ENCODE data around the gene SLC46A1. TPM values are rescaled to one million over a fixed set of nuclear protein-coding genes. Genes with fewer than 3 reads are reported as not detected.
"Not testable (repeated sequence)": the region's sequence is repeated elsewhere in the genome, so short reads cannot be mapped to it uniquely, and the experiment has no call there.

Gene SLC46A1
- polyA plus RNA-seq, result 100 to 1,000 TPM in 1 of 4 donors, 10 to 100 TPM in 3; 11.0 to 147 (median 60.8) TPM
- long read RNA-seq, donor 1, result 0 reads
- long read RNA-seq, donor 2, partial matches to known transcripts, result 0 of 3 reads
- long read RNA-seq, donor 2, other reads (novel, unspliced or antisense), result 0 of 3 reads
- long read RNA-seq, donor 3, transcript SLC46A1-209 (1 exons, 528 nt), result major isoform, 9 of 9 reads
- long read RNA-seq, donor 3, partial matches to known transcripts, result 0 of 9 reads
- long read RNA-seq, donor 3, other reads (novel, unspliced or antisense), result 0 of 9 reads
- long read RNA-seq, donor 4, partial matches to known transcripts, result 0 of 1 reads
- long read RNA-seq, donor 4, other reads (novel, unspliced or antisense), result 0 of 1 reads
- long read RNA-seq, donor 5, full-length matches to known transcripts, result 7 of 7 reads
- long read RNA-seq, donor 5, partial matches to known transcripts, result 0 of 7 reads
- long read RNA-seq, donor 5, other reads (novel, unspliced or antisense), result 0 of 7 reads
- long read RNA-seq, donor 6, full-length matches to known transcripts, result 8 of 8 reads
- long read RNA-seq, donor 6, partial matches to known transcripts, result 0 of 8 reads
- long read RNA-seq, donor 6, other reads (novel, unspliced or antisense), result 0 of 8 reads
- long read RNA-seq, donor 7, partial matches to known transcripts, result 0 of 5 reads
- long read RNA-seq, donor 7, other reads (novel, unspliced or antisense), result 0 of 5 reads
- long read RNA-seq, donor 8, result 0 reads
- long read RNA-seq, donor 9, partial matches to known transcripts, result 0 of 2 reads
- long read RNA-seq, donor 9, other reads (novel, unspliced or antisense), result 0 of 2 reads
- long read RNA-seq, donor 10, full-length matches to known transcripts, result 38 of 38 reads
- long read RNA-seq, donor 10, partial matches to known transcripts, result 0 of 38 reads
- long read RNA-seq, donor 10, other reads (novel, unspliced or antisense), result 0 of 38 reads

DNA sequence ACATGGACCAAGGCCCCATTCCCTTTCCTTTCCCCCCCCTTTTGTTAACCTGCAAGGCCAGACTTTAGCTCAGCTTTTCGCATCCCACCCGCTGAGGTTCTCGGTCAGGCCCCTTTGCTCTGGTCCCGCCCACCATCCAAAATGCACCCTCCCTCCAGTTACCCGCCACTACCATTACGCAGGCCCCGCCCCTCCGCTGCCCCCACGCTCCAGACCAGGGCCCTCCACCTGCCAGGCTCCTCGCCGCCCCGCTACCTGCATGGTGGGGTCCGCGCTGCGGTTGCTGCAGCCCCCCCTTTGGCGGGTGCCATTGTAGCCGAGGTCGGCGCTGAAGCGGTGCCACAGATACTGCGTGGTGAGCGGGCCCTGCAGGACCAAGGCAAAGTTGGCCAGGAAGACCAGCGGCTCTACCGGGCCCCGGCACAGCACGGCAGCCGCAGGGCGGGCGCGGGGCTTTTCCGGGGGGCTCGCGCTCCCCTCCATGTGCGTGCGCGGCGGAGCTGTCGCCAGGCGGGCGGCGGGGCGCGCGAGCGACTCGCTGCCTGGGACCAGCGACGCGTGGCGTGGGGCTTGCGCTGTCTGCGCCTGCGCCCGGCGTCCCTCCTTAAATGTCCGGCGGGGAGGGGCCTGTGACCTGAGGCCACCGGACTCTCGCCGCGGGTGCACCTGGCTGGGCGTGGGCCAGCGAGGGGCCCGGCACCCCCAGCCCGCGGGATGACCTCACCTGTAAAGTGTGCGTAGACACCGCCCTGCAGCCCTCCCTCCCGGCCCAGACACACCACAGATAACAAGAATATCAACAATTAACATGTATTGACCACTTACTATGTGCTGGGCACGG lies at the start of gene SLC46A1:
Gene SLC46A1 (minus strand): TSS at position 581 of the 841 bp plus-strand sequence. CDS start 98 bp downstream, at position 483.
- H3K36me3 ChIP-seq (ENCODE audit: control insufficient read depth in 3 of 3, insufficient read depth in 2 of 3, low read depth in 1 of 3, low read length in 3 of 3), result peaks cover 0 to 32% (median 0%) of the 10 kb centered on the region in 3 donors
- peaks cover 0 to 45% (median 3%) of the 10 kb centered on the region in 3 donors for H3K4me1 ChIP-seq (ENCODE audit: control insufficient read depth in 3 of 3, insufficient read depth in 2 of 3, low read depth in 1 of 3, low read length in 2 of 3)
- no peak for FAIRE-seq
- 0 to 2% (median 1%) methylated on average over 57 to 70 of the region's 70 CpGs for WGBS, 3 donors
- H3K4me3 ChIP-seq (ENCODE audit: low read depth in 1 of 3, low read length in 3 of 3), result peak within 1 kb of the TSS; percentile 40 to 80 (median 71)
- DNase-seq, result peak; percentile 81 to 82
- peak within 1 kb of the TSS in 2 of 3 donors; percentile 79 to 89 for H3K27ac ChIP-seq (ENCODE audit: low read depth in 1 of 3, low read length in 2 of 3)
- H3K27me3 ChIP-seq (ENCODE audit: control insufficient read depth in 3 of 3, insufficient read depth in 3 of 3, low read length in 3 of 3), result no peaks in the 10 kb centered on the region
- no peaks in the 10 kb centered on the region for H3K9me3 ChIP-seq (ENCODE audit: control insufficient read depth in 2 of 2, insufficient read depth in 1 of 2, low read depth in 1 of 2, low read length in 1 of 2)

GRCh38 chr17:28449859-28450258 lies 43.8 kb upstream of the SLC46A1 start:
- Histone ChIP-seq H3K27me3 (ENCODE audit: control insufficient read depth in 3 of 3, insufficient read depth in 3 of 3, low read length in 3 of 3) (peaks cover 0 to 3% (median 0%) of the 10 kb centered on the region in 3 donors), H3K27ac (ENCODE audit: low read depth in 1 of 3, low read length in 2 of 3) (no peak overlapping the region), H3K36me3 (ENCODE audit: control insufficient read depth in 3 of 3, insufficient read depth in 2 of 3, low read depth in 1 of 3, low read length in 3 of 3) (no peaks in the 10 kb centered on the region), H3K4me3 (ENCODE audit: low read depth in 1 of 3, low read length in 3 of 3) (no peak overlapping the region), H3K9me3 (ENCODE audit: control insufficient read depth in 2 of 2, insufficient read depth in 1 of 2, low read depth in 1 of 2, low read length in 1 of 2) (no peaks in the 10 kb centered on the region), H3K4me1 (ENCODE audit: control insufficient read depth in 3 of 3, insufficient read depth in 2 of 3, low read depth in 1 of 3, low read length in 2 of 3) (no peaks in the 10 kb centered on the region)
- WGBS, 3 donors, result 32 to 61% (median 53%) methylated on average over 1 of the region's 1 CpG
- FAIRE-seq (no peak), DNase-seq (no peak)

GRCh38 chr17:28447396-28447760 lies 41.4 kb upstream of the SLC46A1 start:
- H3K4me3 ChIP-seq (ENCODE audit: low read depth in 1 of 3, low read length in 3 of 3), result no peak overlapping the region
- H3K27ac ChIP-seq (ENCODE audit: low read depth in 1 of 3, low read length in 2 of 3), result no peak overlapping the region
- FAIRE-seq (no peak), DNase-seq (no peak)
- no peaks in the 10 kb centered on the region for H3K36me3 ChIP-seq (ENCODE audit: control insufficient read depth in 3 of 3, insufficient read depth in 2 of 3, low read depth in 1 of 3, low read length in 3 of 3)
- WGBS, 3 donors, result 67 to 76% (median 74%) methylated on average over 5 of the region's 5 CpGs
- H3K27me3 ChIP-seq (ENCODE audit: control insufficient read depth in 3 of 3, insufficient read depth in 3 of 3, low read length in 3 of 3), result peaks cover 0 to 3% (median 0%) of the 10 kb centered on the region in 3 donors
- H3K9me3 ChIP-seq (ENCODE audit: control insufficient read depth in 2 of 2, insufficient read depth in 1 of 2, low read depth in 1 of 2, low read length in 1 of 2), result no peaks in the 10 kb centered on the region
- H3K4me1 ChIP-seq (ENCODE audit: control insufficient read depth in 3 of 3, insufficient read depth in 2 of 3, low read depth in 1 of 3, low read length in 2 of 3), result no peaks in the 10 kb centered on the region

- no peak for FAIRE-seq
Measured at GRCh38 chr17:28446716-28447395, 40.8 kb upstream of the SLC46A1 start.

DNA sequence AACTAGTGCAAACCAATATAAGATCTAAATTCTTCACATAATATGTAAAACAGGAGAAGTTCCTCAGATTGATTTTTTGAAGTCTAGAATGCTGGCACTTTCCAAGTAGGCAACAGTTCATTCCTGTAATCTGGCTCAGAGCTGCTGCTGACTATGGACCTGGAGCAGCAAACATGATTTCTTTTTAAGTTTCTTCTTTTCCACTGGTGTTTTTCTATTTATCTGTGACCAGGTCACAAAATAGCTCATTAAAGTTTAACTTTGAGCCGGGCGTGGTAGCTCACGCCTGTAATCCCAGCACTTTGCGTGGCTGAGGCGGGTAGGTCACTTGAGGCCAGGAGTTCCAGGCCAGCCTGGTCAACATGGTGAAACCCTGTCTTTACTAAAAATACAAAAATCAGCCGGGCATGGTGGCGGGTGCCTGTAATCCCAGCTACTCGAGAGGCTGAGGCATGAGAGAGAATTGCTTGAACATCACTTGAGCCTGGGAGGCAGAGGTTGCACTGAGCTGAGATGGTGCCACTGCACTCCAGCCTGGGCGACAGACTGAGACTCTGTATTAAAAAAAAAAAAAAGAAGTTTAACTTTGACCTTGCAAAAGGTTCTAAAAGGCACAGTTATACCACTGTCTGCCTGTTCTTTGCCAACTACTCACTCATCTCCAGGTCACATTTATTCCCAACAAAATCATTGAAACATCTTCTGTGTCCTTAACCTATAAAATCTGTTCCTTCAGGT lies 38.1 kb upstream of the SLC46A1 start:
- Histone ChIP-seq H3K27me3 (ENCODE audit: control insufficient read depth in 3 of 3, insufficient read depth in 3 of 3, low read length in 3 of 3) (peaks cover 0 to 3% (median 0%) of the 10 kb centered on the region in 3 donors), H3K4me1 (ENCODE audit: control insufficient read depth in 3 of 3, insufficient read depth in 2 of 3, low read depth in 1 of 3, low read length in 2 of 3) (no peaks in the 10 kb centered on the region), H3K9me3 (ENCODE audit: control insufficient read depth in 2 of 2, insufficient read depth in 1 of 2, low read depth in 1 of 2, low read length in 1 of 2) (no peaks in the 10 kb centered on the region), H3K27ac (ENCODE audit: low read depth in 1 of 3, low read length in 2 of 3) (no peak overlapping the region), H3K36me3 (ENCODE audit: control insufficient read depth in 3 of 3, insufficient read depth in 2 of 3, low read depth in 1 of 3, low read length in 3 of 3) (no peaks in the 10 kb centered on the region), H3K4me3 (ENCODE audit: low read depth in 1 of 3, low read length in 3 of 3) (no peak overlapping the region)
- DNase-seq (peak; percentile 35 to 75), FAIRE-seq (no peak)
- 44 to 72% (median 55%) methylated on average over 9 of the region's 9 CpGs for WGBS, 3 donors

More at GRCh38 chr17:28446716-28447395, 40.8 kb upstream of the SLC46A1 start:
- Histone ChIP-seq H3K4me3 (ENCODE audit: low read depth in 1 of 3, low read length in 3 of 3) (no peak overlapping the region), H3K27ac (ENCODE audit: low read depth in 1 of 3, low read length in 2 of 3) (no peak overlapping the region), H3K36me3 (ENCODE audit: control insufficient read depth in 3 of 3, insufficient read depth in 2 of 3, low read depth in 1 of 3, low read length in 3 of 3) (no peaks in the 10 kb centered on the region), H3K4me1 (ENCODE audit: control insufficient read depth in 3 of 3, insufficient read depth in 2 of 3, low read depth in 1 of 3, low read length in 2 of 3) (no peaks in the 10 kb centered on the region), H3K9me3 (ENCODE audit: control insufficient read depth in 2 of 2, insufficient read depth in 1 of 2, low read depth in 1 of 2, low read length in 1 of 2) (no peaks in the 10 kb centered on the region), H3K27me3 (ENCODE audit: control insufficient read depth in 3 of 3, insufficient read depth in 3 of 3, low read length in 3 of 3) (peaks cover 0 to 3% (median 0%) of the 10 kb centered on the region in 3 donors)
- WGBS, 3 donors, result 66 to 83% (median 75%) methylated on average over 8 of the region's 8 CpGs
- DNase-seq, result peak in 1 of 2 donors; percentile 54

GRCh38 chr17:28434326-28434725 lies 28.3 kb upstream of the SLC46A1 start:
- FAIRE-seq; H3K4me1 ChIP-seq (ENCODE audit: control insufficient read depth in 3 of 3, insufficient read depth in 2 of 3, low read depth in 1 of 3, low read length in 2 of 3); H3K36me3 ChIP-seq (ENCODE audit: control insufficient read depth in 3 of 3, insufficient read depth in 2 of 3, low read depth in 1 of 3, low read length in 3 of 3); H3K27me3 ChIP-seq (ENCODE audit: control insufficient read depth in 3 of 3, insufficient read depth in 3 of 3, low read length in 3 of 3); H3K27ac ChIP-seq (ENCODE audit: low read depth in 1 of 3, low read length in 2 of 3); H3K4me3 ChIP-seq (ENCODE audit: low read depth in 1 of 3, low read length in 3 of 3); H3K9me3 ChIP-seq (ENCODE audit: control insufficient read depth in 2 of 2, insufficient read depth in 1 of 2, low read depth in 1 of 2, low read length in 1 of 2): not testable (repeated sequence)
- DNase-seq, result peak in 1 of 2 donors; percentile 70
- WGBS, 3 donors, result 26 to 57% (median 33%) methylated on average over 8 of the region's 8 CpGs

- Histone ChIP-seq H3K27me3 (ENCODE audit: control insufficient read depth in 3 of 3, insufficient read depth in 3 of 3, low read length in 3 of 3) (no peaks in the 10 kb centered on the region), H3K36me3 (ENCODE audit: control insufficient read depth in 3 of 3, insufficient read depth in 2 of 3, low read depth in 1 of 3, low read length in 3 of 3) (no peaks in the 10 kb centered on the region), H3K27ac (ENCODE audit: low read depth in 1 of 3, low read length in 2 of 3) (no peak overlapping the region), H3K4me1 (ENCODE audit: control insufficient read depth in 3 of 3, insufficient read depth in 2 of 3, low read depth in 1 of 3, low read length in 2 of 3) (no peaks in the 10 kb centered on the region), H3K4me3 (ENCODE audit: low read depth in 1 of 3, low read length in 3 of 3) (no peak overlapping the region), H3K9me3 (ENCODE audit: control insufficient read depth in 2 of 2, insufficient read depth in 1 of 2, low read depth in 1 of 2, low read length in 1 of 2) (no peaks in the 10 kb centered on the region)
- FAIRE-seq (no peak), DNase-seq (no peak)
- 48 to 80% (median 65%) methylated on average over 1 of the region's 1 CpG for WGBS, 3 donors
Measured at GRCh38 chr17:28433721-28434120, 27.7 kb upstream of the SLC46A1 start.
